Endothelial cell (in vitro differentiated cells): ENCODE measurements around the gene ST7. TPM values are rescaled to one million over a fixed set of nuclear protein-coding genes. Genes with fewer than 3 reads are reported as not detected.

Experiments used
- DNase-seq: peaks from one replicate; pipeline ENCODE4 v3.0.0; 2021; ENCODE audit warnings: low spot score
- H3K27ac Mint-ChIP-seq: one replicate; pipeline ENCODE4 v1.8.0; 2021; ENCODE audit warnings: mixed read lengths, inconsistent platforms; ENCODE audit not compliant: unreplicated experiment
- H3K27me3 Mint-ChIP-seq: one replicate; pipeline ENCODE4 v1.8.0; 2021; ENCODE audit warnings: mild to moderate bottlenecking, moderate library complexity, mixed read lengths, inconsistent platforms; ENCODE audit not compliant: unreplicated experiment
- H3K36me3 Mint-ChIP-seq: one replicate; pipeline ENCODE4 v1.8.0; 2021; ENCODE audit warnings: mild to moderate bottlenecking, low read depth, mixed read lengths, inconsistent platforms; ENCODE audit not compliant: unreplicated experiment
- H3K4me1 Mint-ChIP-seq: one replicate; pipeline ENCODE4 v1.8.0; 2021; ENCODE audit warnings: mild to moderate bottlenecking, mixed read lengths, inconsistent platforms; ENCODE audit not compliant: unreplicated experiment
- H3K4me3 Mint-ChIP-seq: one replicate; pipeline ENCODE4 v1.8.0; 2021; ENCODE audit warnings: mild to moderate bottlenecking, mixed read lengths, inconsistent platforms; ENCODE audit not compliant: unreplicated experiment
- H3K9me3 Mint-ChIP-seq: one replicate; pipeline ENCODE4 v1.8.0; 2021; ENCODE audit warnings: mixed read lengths, inconsistent platforms; ENCODE audit not compliant: unreplicated experiment
- CTCF ChIP-seq: fragments of 200-600 bp; sonication (generic); IDR thresholded peaks from one replicate; pipeline ENCODE4 v1.5.0; 2021; ENCODE audit warnings: antibody characterized with exemption; ENCODE audit not compliant: unreplicated experiment
- total RNA-seq: library from RNA; stranded (reverse); fragmentation: NEBNext Ultra II Directional; extraction: Animal tissue kit (Norgen Biotek cat#: 25700); gene quantifications from one replicate; pipeline ENCODE4 v1.2.1, GENCODE V29; 2021; ENCODE audit not compliant: unreplicated experiment

The ST7 gene
- total RNA-seq, 1 donor from 2014 or later: 44.1 TPM

GRCh38 chr7:117138981-117139380 lies 185.7 kb downstream of the ST7 start:
- peaks cover 27% of the 10 kb centered on the region for H3K36me3 Mint-ChIP-seq
- TF ChIP-seq CTCF: no peak
- DNase-seq: no peak
- H3K27ac Mint-ChIP-seq: peak overlapping the region; percentile 96
- no peaks in the 10 kb centered on the region for H3K9me3 Mint-ChIP-seq
- H3K27me3 Mint-ChIP-seq: peaks cover 2% of the 10 kb centered on the region
- no peak overlapping the region for H3K4me3 Mint-ChIP-seq
- H3K4me1 Mint-ChIP-seq: peaks cover 64% of the 10 kb centered on the region

GRCh38 chr7:117139397-117139984 lies 186.2 kb downstream of the ST7 start:
- TF ChIP-seq CTCF: no peak
- H3K27ac Mint-ChIP-seq: peak overlapping the region; percentile 96
- DNase-seq: no peak
- H3K27me3 Mint-ChIP-seq: peaks cover 2% of the 10 kb centered on the region
- peaks cover 22% of the 10 kb centered on the region for H3K36me3 Mint-ChIP-seq
- no peaks in the 10 kb centered on the region for H3K9me3 Mint-ChIP-seq
- peaks cover 66% of the 10 kb centered on the region for H3K4me1 Mint-ChIP-seq
- H3K4me3 Mint-ChIP-seq: peak overlapping the region; percentile 50

- H3K27ac Mint-ChIP-seq: peak overlapping the region; percentile 58
- no peaks in the 10 kb centered on the region for H3K9me3 Mint-ChIP-seq
- DNase-seq: no peak
- peaks cover 68% of the 10 kb centered on the region for H3K4me1 Mint-ChIP-seq
- peaks cover 2% of the 10 kb centered on the region for H3K27me3 Mint-ChIP-seq
- no peak for TF ChIP-seq CTCF
- H3K4me3 Mint-ChIP-seq: no peak overlapping the region
- peaks cover 11% of the 10 kb centered on the region for H3K36me3 Mint-ChIP-seq
Observed at GRCh38 chr7:117140921-117141320, 187.6 kb downstream of the ST7 start.

- TF ChIP-seq CTCF: no peak
- H3K4me1 Mint-ChIP-seq: peaks cover 78% of the 10 kb centered on the region
- H3K36me3 Mint-ChIP-seq: peaks cover 8% of the 10 kb centered on the region
- peak overlapping the region; percentile 38 for H3K4me3 Mint-ChIP-seq
- no peaks in the 10 kb centered on the region for H3K9me3 Mint-ChIP-seq
- peaks cover 2% of the 10 kb centered on the region for H3K27me3 Mint-ChIP-seq
- no peak for DNase-seq
- peak overlapping the region; percentile 98 for H3K27ac Mint-ChIP-seq
Observed at GRCh38 chr7:117143066-117143465, 189.8 kb downstream of the ST7 start.

GRCh38 chr7:117143580-117143979 lies 190.3 kb downstream of the ST7 start:
- TF ChIP-seq CTCF: no peak
- DNase-seq: no peak
- H3K4me3 Mint-ChIP-seq: no peak overlapping the region
- H3K9me3 Mint-ChIP-seq: no peaks in the 10 kb centered on the region
- peaks cover 8% of the 10 kb centered on the region for H3K36me3 Mint-ChIP-seq
- H3K27me3 Mint-ChIP-seq: peaks cover 2% of the 10 kb centered on the region
- H3K4me1 Mint-ChIP-seq: peaks cover 78% of the 10 kb centered on the region
- peak overlapping the region; percentile 98 for H3K27ac Mint-ChIP-seq
